ENCODE data around the gene VPS35. TPM values are rescaled to one million over a fixed set of nuclear protein-coding genes. Genes with fewer than 3 reads are reported as not detected.

VPS35 gene
- total and polyA plus RNA-seq, 2 of the 13 experiments (the other 11 are each of a cell fraction or from before 2014, with no cell fraction given): 30.7 to 136 TPM

GRCh38 chr16:46690281-46691178 lies 1.6 kb upstream of the VPS35 start (continued):
- TF ChIP-seq E2F1 (CRISPR knock-in tag; IDR thresholded peaks at IDR 0.05): no peak
- TF ChIP-seq CBX5 (CRISPR knock-in tag; IDR thresholded peaks at IDR 0.05; ENCODE audit: borderline replicate concordance): no peak
- TF ChIP-seq ETV6 (CRISPR knock-in tag; conservative IDR thresholded peaks at IDR 0.05): no peak
- peak; percentile 93 for TF ChIP-seq SAP130 (CRISPR knock-in tag; IDR thresholded peaks at IDR 0.05; ENCODE audit: low read depth)
- TF ChIP-seq KLF12 (CRISPR knock-in tag; IDR thresholded peaks at IDR 0.05; ENCODE audit: borderline replicate concordance): no peak
- no peak for TF ChIP-seq SP140L (CRISPR knock-in tag; IDR thresholded peaks at IDR 0.05; ENCODE audit: borderline replicate concordance)
- no peak for TF ChIP-seq GTF2F1 (IDR thresholded peaks at IDR 0.05; ENCODE audit: low read length)
- peak; percentile 25; the same call in 1 of the 2 replicates for TF ChIP-seq SOX5 (CRISPR knock-in tag; IDR thresholded peaks at IDR 0.05; ENCODE audit: borderline replicate concordance)
- no peak for TF ChIP-seq BORCS8-MEF2B (CRISPR knock-in tag; IDR thresholded peaks at IDR 0.05)
- no peak for TF ChIP-seq SIN3B (IDR thresholded peaks at IDR 0.05; ENCODE audit: low read length)
